IPS DF 6.9 (cell line): ENCODE measurements around the gene PLCH2.

Experiments used
- DNase-seq: peaks from one replicate; pipeline ENCODE4 v3.0.0-alpha.2; 2013; ENCODE audit warnings: low read depth, low spot score
- H3K27ac ChIP-seq: one replicate; pipeline ENCODE4 v1.5.1; 2013; ENCODE audit warnings: low read length, control low read depth
- H3K27me3 ChIP-seq: 2 replicates; pipeline ENCODE4 v1.6.1; 2013; ENCODE audit warnings: mild to moderate bottlenecking, low read length; ENCODE audit not compliant: control insufficient read depth, insufficient read depth
- H3K36me3 ChIP-seq: 2 replicates; pipeline ENCODE4 v1.6.1; 2013; ENCODE audit warnings: low read length; ENCODE audit not compliant: control insufficient read depth, insufficient read depth
- H3K4me1 ChIP-seq: 2 replicates; pipeline ENCODE4 v1.6.1; 2013; ENCODE audit warnings: low read length; ENCODE audit not compliant: control insufficient read depth, insufficient read depth
- H3K4me3 ChIP-seq: 2 replicates; pipeline ENCODE4 v1.5.1; 2013; ENCODE audit warnings: mild to moderate bottlenecking, low read length
- H3K9me3 ChIP-seq: 2 replicates; pipeline ENCODE4 v1.6.1; 2013; ENCODE audit warnings: low read length, inconsistent platforms; ENCODE audit not compliant: control insufficient read depth, insufficient read depth
- WGBS: extraction: QIAGEN DNeasy Blood & Tissue Kit; methylation state at CpG from one replicate; pipeline ENCODE4 v1.1.7; 2013; ENCODE audit warnings: mixed read lengths, missing lambda C conversion rate; ENCODE audit not compliant: insufficient read length, insufficient coverage; 5-methylcytosine and 5-hydroxymethylcytosine counted together

Gene PLCH2

GRCh38 chr1:2528016-2528415 lies 51.9 kb downstream of the PLCH2 start:
- Histone ChIP-seq H3K4me3 (no peak overlapping the region), H3K9me3 (no peaks in the 10 kb centered on the region), H3K27me3 (peaks cover 39% of the 10 kb centered on the region), H3K36me3 (no peaks in the 10 kb centered on the region; the same call in 1 of the 2 replicates), H3K4me1 (peaks cover 10% of the 10 kb centered on the region; the same call in 1 of the 2 replicates), H3K27ac (no peak overlapping the region)
- DNase-seq = no peak
- WGBS = no CpG with 5 or more reads among the region's 12 CpGs

GRCh38 chr1:2528611-2528965 lies 52.5 kb downstream of the PLCH2 start:
- peaks cover 39% of the 10 kb centered on the region for H3K27me3 ChIP-seq
- no peak overlapping the region for H3K4me3 ChIP-seq
- H3K4me1 ChIP-seq = peaks cover 10% of the 10 kb centered on the region; the same call in 1 of the 2 replicates

GRCh38 chr1:2528966-2529783 lies 53.1 kb downstream of the PLCH2 start:
- H3K4me3 ChIP-seq = peak overlapping the region; percentile 2; the same call in 1 of the 2 replicates
- peaks cover 10% of the 10 kb centered on the region; the same call in 1 of the 2 replicates for H3K4me1 ChIP-seq
- H3K9me3 ChIP-seq = no peaks in the 10 kb centered on the region
- WGBS = no CpG with 5 or more reads among the region's 84 CpGs
- peaks cover 39% of the 10 kb centered on the region for H3K27me3 ChIP-seq
- H3K27ac ChIP-seq = no peak overlapping the region
- no peaks in the 10 kb centered on the region; the same call in 1 of the 2 replicates for H3K36me3 ChIP-seq
- DNase-seq = no peak

More at GRCh38 chr1:2528611-2528965, 52.5 kb downstream of the PLCH2 start:
- Histone ChIP-seq H3K27ac (no peak overlapping the region), H3K36me3 (no peaks in the 10 kb centered on the region; the same call in 1 of the 2 replicates), H3K9me3 (no peaks in the 10 kb centered on the region)
- DNase-seq = no peak
- no CpG with 5 or more reads among the region's 10 CpGs for WGBS

GRCh38 chr1:2529784-2530512 lies 53.9 kb downstream of the PLCH2 start, which contains the start of gene HES5:
TSS of gene HES5 (minus strand) at chr1:2530263. CDS start at chr1:2530164, 99 bp downstream.
- no peak within 1 kb of the TSS for H3K27ac ChIP-seq
- WGBS = no CpG with 5 or more reads among the region's 91 CpGs
- no peaks in the 10 kb centered on the region for H3K9me3 ChIP-seq
- H3K4me1 ChIP-seq = peaks cover 12% of the 10 kb centered on the region; the same call in 1 of the 2 replicates
- peak within 1 kb of the TSS; percentile 12; the same call in 1 of the 2 replicates for H3K4me3 ChIP-seq
- no peak for DNase-seq
- H3K36me3 ChIP-seq = no peaks in the 10 kb centered on the region; the same call in 1 of the 2 replicates
- H3K27me3 ChIP-seq = peaks cover 39% of the 10 kb centered on the region

GRCh38 chr1:2530513-2531361 lies 54.6 kb downstream of the PLCH2 start:
- no peak for DNase-seq
- no CpG with 5 or more reads among the region's 30 CpGs for WGBS
- Histone ChIP-seq H3K27ac (no peak overlapping the region), H3K27me3 (peaks cover 39% of the 10 kb centered on the region), H3K36me3 (no peaks in the 10 kb centered on the region; the same call in 1 of the 2 replicates), H3K4me1 (peaks cover 15% of the 10 kb centered on the region; the same call in 1 of the 2 replicates), H3K9me3 (no peaks in the 10 kb centered on the region), H3K4me3 (no peak overlapping the region)

GRCh38 chr1:2532485-2533160 lies 56.5 kb downstream of the PLCH2 start:
- H3K4me3 ChIP-seq = no peak overlapping the region
- no peaks in the 10 kb centered on the region; the same call in 1 of the 2 replicates for H3K36me3 ChIP-seq
- peaks cover 11% of the 10 kb centered on the region; the same call in 1 of the 2 replicates for H3K4me1 ChIP-seq
- WGBS = no CpG with 5 or more reads among the region's 23 CpGs
- H3K27me3 ChIP-seq = peaks cover 31% of the 10 kb centered on the region
- no peak overlapping the region for H3K27ac ChIP-seq
- no peaks in the 10 kb centered on the region for H3K9me3 ChIP-seq
- DNase-seq = no peak

- no peaks in the 10 kb centered on the region; the same call in 1 of the 2 replicates for H3K36me3 ChIP-seq
- H3K4me1 ChIP-seq = peaks cover 11% of the 10 kb centered on the region; the same call in 1 of the 2 replicates
- no peaks in the 10 kb centered on the region for H3K9me3 ChIP-seq
- H3K27ac ChIP-seq = no peak overlapping the region
- no CpG with 5 or more reads among the region's 11 CpGs for WGBS
- peaks cover 25% of the 10 kb centered on the region for H3K27me3 ChIP-seq
- DNase-seq = no peak
- no peak overlapping the region for H3K4me3 ChIP-seq
Measured at GRCh38 chr1:2533365-2533764, 57.3 kb downstream of the PLCH2 start.

GRCh38 chr1:2534315-2534686 lies 58.2 kb downstream of the PLCH2 start:
- no peaks in the 10 kb centered on the region for H3K9me3 ChIP-seq
- peaks cover 10% of the 10 kb centered on the region; the same call in 1 of the 2 replicates for H3K4me1 ChIP-seq
- H3K27ac ChIP-seq = no peak overlapping the region
- DNase-seq = no peak
- H3K4me3 ChIP-seq = no peak overlapping the region
- H3K27me3 ChIP-seq = peaks cover 20% of the 10 kb centered on the region
- H3K36me3 ChIP-seq = no peaks in the 10 kb centered on the region; the same call in 1 of the 2 replicates
- WGBS = no CpG with 5 or more reads among the region's 7 CpGs

- Histone ChIP-seq H3K4me1 (peaks cover 11% of the 10 kb centered on the region; the same call in 1 of the 2 replicates), H3K9me3 (no peaks in the 10 kb centered on the region), H3K27ac (no peak overlapping the region), H3K4me3 (no peak overlapping the region), H3K27me3 (peaks cover 18% of the 10 kb centered on the region), H3K36me3 (no peaks in the 10 kb centered on the region; the same call in 1 of the 2 replicates)
- WGBS = no CpG with 5 or more reads among the region's 18 CpGs
- no peak for DNase-seq
Measured at GRCh38 chr1:2534687-2535441, 58.8 kb downstream of the PLCH2 start.
